T-helper 2 cell treated with Interferon-gamma antibody and Interleukin-4, amounts not matched to agents 5 μg/mL and 100 μg/mL, for 36 hours (primary cell): Measurements from ENCODE around the gene OGFOD3.

Experiments
- DNase-seq: peaks from one replicate; pipeline ENCODE4 v3.0.0; 2021; ENCODE audit warnings: low spot score
- H3K27ac Mint-ChIP-seq: one replicate; pipeline ENCODE4 v1.8.0; 2021; ENCODE audit warnings: mild to moderate bottlenecking, mixed read lengths
- H3K27me3 Mint-ChIP-seq: one replicate; pipeline ENCODE4 v1.8.0; 2021; ENCODE audit warnings: low read depth, mixed read lengths
- H3K36me3 Mint-ChIP-seq: one replicate; pipeline ENCODE4 v1.8.0; 2021; ENCODE audit warnings: low read depth, mixed read lengths
- H3K4me1 Mint-ChIP-seq: one replicate; pipeline ENCODE4 v1.8.0; 2021; ENCODE audit warnings: low read depth, mixed read lengths
- H3K4me3 Mint-ChIP-seq: one replicate; pipeline ENCODE4 v1.8.0; 2022; ENCODE audit warnings: mild to moderate bottlenecking, moderate library complexity, mixed read lengths
- H3K9me3 Mint-ChIP-seq: one replicate; pipeline ENCODE4 v1.8.0; 2021; ENCODE audit warnings: mixed read lengths

OGFOD3 gene

GRCh38 chr17:82339634-82340580 is 78.5 kb downstream of the OGFOD3 start:
- Mint-ChIP-seq H3K27ac (no peak overlapping the region), H3K27me3 (peaks cover 10% of the 10 kb centered on the region), H3K4me3 (no peak overlapping the region), H3K9me3 (no peaks in the 10 kb centered on the region), H3K4me1 (peaks cover 15% of the 10 kb centered on the region), H3K36me3 (no peaks in the 10 kb centered on the region)
- DNase-seq, result no peak
